ENCODE measurements around the gene P2RX3.

P2RX3 gene

DNA sequence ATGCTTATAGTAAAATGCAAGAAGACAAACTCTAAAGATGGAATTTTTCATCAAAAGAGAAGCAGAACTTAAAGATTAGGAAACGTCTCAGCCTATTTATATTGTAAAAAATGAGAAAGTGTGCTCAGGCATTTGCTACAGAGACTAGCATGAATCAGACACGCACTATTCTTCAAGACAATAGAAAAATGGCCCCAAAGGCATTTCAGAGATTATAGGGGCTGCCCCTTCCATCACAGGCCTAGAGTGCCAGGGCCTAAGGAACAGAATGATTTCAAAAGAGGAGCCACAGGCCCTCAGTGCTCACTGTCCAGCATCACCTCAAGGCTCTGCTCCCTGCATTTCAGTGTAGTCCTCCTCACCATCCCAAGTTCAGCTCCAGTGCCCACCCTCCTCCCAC, 40.9 kb upstream of the P2RX3 start:
- ChIA-PET CTCF (no interaction called here), POLR2A (no interaction called here)
- TF ChIP-seq ZNF660 (tag by site-specific recombination; IDR thresholded peaks at IDR 0.05): no peak
- TF ChIP-seq IKZF3 (tag by site-specific recombination; IDR thresholded peaks at IDR 0.05): no peak
- TF ChIP-seq ZEB2 (tag by site-specific recombination; IDR thresholded peaks at IDR 0.05): no peak
- no peak for TF ChIP-seq INSM2 (tag by site-specific recombination; IDR thresholded peaks at IDR 0.05)
- TF ChIP-seq, protein P1, sequence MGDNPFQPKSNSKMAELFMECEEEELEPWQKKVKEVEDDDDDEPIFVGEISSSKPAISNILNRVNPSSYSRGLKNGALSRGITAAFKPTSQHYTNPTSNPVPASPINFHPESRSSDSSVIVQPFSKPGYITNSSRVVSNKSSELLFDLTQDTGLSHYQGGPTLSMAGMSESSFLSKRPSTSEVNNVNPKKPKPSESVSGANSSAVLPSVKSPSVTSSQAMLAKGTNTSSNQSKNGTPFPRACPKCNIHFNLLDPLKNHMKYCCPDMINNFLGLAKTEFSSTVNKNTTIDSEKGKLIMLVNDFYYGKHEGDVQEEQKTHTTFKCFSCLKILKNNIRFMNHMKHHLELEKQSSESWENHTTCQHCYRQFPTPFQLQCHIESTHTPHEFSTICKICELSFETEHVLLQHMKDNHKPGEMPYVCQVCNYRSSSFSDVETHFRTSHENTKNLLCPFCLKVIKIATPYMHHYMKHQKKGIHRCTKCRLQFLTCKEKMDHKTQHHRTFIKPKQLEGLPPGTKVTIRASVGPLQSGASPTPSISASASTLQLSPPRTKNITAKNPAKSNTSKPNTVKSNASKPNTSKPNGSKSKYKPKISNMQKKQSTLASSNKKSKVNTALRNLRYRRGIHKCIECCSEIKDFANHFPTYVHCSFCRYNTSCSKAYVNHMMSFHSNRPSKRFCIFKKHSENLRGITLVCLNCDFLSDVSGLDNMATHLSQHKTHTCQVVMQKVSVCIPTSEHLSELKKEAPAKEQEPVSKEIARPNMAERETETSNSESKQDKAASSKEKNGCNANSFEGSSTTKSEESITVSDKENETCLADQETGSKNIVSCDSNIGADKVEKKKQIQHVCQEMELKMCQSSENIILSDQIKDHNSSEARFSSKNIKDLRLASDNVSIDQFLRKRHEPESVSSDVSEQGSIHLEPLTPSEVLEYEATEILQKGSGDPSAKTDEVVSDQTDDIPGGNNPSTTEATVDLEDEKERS (tag by site-specific recombination; IDR thresholded peaks at IDR 0.05): no peak
- no peak for TF ChIP-seq ZNF654 (tag by site-specific recombination; IDR thresholded peaks at IDR 0.05; ENCODE audit: low read depth)
- TF ChIP-seq, protein P2, sequence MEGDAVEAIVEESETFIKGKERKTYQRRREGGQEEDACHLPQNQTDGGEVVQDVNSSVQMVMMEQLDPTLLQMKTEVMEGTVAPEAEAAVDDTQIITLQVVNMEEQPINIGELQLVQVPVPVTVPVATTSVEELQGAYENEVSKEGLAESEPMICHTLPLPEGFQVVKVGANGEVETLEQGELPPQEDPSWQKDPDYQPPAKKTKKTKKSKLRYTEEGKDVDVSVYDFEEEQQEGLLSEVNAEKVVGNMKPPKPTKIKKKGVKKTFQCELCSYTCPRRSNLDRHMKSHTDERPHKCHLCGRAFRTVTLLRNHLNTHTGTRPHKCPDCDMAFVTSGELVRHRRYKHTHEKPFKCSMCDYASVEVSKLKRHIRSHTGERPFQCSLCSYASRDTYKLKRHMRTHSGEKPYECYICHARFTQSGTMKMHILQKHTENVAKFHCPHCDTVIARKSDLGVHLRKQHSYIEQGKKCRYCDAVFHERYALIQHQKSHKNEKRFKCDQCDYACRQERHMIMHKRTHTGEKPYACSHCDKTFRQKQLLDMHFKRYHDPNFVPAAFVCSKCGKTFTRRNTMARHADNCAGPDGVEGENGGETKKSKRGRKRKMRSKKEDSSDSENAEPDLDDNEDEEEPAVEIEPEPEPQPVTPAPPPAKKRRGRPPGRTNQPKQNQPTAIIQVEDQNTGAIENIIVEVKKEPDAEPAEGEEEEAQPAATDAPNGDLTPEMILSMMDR (tag by site-specific recombination; IDR thresholded peaks at IDR 0.05): no peak
- TF ChIP-seq ZNF639 (tag by site-specific recombination; IDR thresholded peaks at IDR 0.05): no peak
- no peak for TF ChIP-seq ZNF529 (tag by site-specific recombination; IDR thresholded peaks at IDR 0.05; ENCODE audit: insufficient replicate concordance)
- no peak for TF ChIP-seq ZNF391 (tag by site-specific recombination; IDR thresholded peaks at IDR 0.05; ENCODE audit: borderline replicate concordance, low read depth)
- no peak for TF ChIP-seq KLF1 (tag by site-specific recombination; IDR thresholded peaks at IDR 0.05)
- no peak for TF ChIP-seq ZNF530 (tag by site-specific recombination; IDR thresholded peaks at IDR 0.05; ENCODE audit: low read depth)
- no peak for TF ChIP-seq ZFP69B (tag by site-specific recombination; IDR thresholded peaks at IDR 0.05)
- TF ChIP-seq REPIN1 (tag by site-specific recombination; IDR thresholded peaks at IDR 0.05; ENCODE audit: low read depth): no peak
- TF ChIP-seq ZNF518A (tag by site-specific recombination; conservative IDR thresholded peaks at IDR 0.05; ENCODE audit: low read depth): no peak
- no peak for TF ChIP-seq ZNF585B (tag by site-specific recombination; IDR thresholded peaks at IDR 0.05)
- no peak for TF ChIP-seq ZNF624 (tag by site-specific recombination; IDR thresholded peaks at IDR 0.05)
- no peak for TF ChIP-seq GLI2 (tag by site-specific recombination; IDR thresholded peaks at IDR 0.05; ENCODE audit: borderline replicate concordance, low read depth)
- no peak for TF ChIP-seq ZNF37A (tag by site-specific recombination; IDR thresholded peaks at IDR 0.05)
- no peak for TF ChIP-seq GFI1B (tag by site-specific recombination; IDR thresholded peaks at IDR 0.05)
- H3K4me3 ChIP-seq (ENCODE audit: low read depth, low read length): no peak overlapping the region
- H3K4me1 ChIP-seq (ENCODE audit: control insufficient read depth, insufficient read depth, low read length): peaks cover 3% of the 10 kb centered on the region; the same call in 1 of the 2 replicates
- H3K36me3 ChIP-seq (ENCODE audit: control insufficient read depth in 2 of 2, insufficient read depth in 1 of 2, low read length in 2 of 2): peaks cover 0 to 49% of the 10 kb centered on the region in 2 experiments; a peak in 2 of 3 replicates
- H3K9me3 ChIP-seq (ENCODE audit: control insufficient read depth, insufficient read depth, low read depth, low read length): no peaks in the 10 kb centered on the region
- no peak overlapping the region for H3K27ac ChIP-seq (ENCODE audit: extremely low read depth, low read depth, low read length)
